COR-L47 (cell line): ENCODE measurements around the gene DLGAP5.

Experiments
- DNase-seq: peaks from one replicate; lab custom pipeline; 2025; lab: John Stamatoyannopoulos, UW

The DLGAP5 gene

DNA sequence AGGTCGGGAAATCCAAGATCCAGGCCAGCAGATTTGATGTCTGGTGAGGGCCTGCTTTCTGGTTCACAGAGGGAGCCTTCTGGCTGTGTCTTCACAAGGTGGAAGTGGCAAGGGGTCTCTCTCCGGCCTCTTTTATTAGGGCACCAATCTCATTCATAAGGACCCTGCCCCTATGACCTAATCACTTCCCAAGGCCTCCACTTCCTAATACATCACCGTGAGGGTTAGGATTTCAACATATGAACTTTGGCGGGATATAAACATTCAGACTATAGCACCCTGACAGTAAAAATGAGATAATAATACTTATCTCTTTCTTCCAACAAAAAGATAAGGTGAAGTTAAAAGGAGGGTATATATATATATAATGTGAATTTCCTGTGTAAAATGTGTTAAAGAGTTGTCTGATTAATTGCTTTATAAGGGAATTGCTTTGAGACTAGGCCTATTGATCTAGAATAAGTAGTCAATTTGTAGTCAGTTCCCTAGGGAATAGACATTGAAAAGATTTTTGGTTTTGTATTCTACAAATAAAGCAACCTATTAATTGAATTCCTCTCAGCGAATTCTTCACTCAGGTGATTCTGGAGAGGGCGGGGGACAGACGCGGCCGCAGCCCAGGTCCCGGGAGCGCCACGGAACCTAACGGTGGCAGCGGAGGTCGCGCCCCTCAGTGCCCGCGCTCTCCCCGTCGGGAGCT, 62.8 kb downstream of the DLGAP5 start:
- DNase-seq: no peak

DNA sequence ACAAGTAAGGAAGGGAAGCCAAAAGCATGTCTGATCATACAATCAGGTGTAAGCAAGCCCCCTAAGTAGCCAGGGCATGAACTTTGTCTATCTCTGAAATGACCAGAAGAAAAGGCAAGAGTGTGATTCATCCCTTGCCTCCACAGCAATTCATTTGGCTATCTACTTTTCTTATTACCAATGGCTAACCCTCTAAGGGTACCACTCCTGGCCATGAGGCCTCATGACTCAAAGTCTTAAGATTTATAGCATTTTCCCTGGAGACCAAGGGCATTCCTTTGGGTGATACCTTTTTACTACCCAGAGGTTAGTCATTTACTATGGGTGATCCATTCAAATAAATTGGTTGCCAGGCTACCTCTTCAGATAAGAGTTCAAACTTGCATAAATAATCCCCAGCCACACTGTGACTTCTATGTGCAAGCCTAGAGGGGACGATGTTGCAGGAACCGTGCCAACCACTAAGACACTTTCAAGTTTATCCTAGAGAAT, 63.9 kb downstream of the DLGAP5 start:
- no peak for DNase-seq

DNA sequence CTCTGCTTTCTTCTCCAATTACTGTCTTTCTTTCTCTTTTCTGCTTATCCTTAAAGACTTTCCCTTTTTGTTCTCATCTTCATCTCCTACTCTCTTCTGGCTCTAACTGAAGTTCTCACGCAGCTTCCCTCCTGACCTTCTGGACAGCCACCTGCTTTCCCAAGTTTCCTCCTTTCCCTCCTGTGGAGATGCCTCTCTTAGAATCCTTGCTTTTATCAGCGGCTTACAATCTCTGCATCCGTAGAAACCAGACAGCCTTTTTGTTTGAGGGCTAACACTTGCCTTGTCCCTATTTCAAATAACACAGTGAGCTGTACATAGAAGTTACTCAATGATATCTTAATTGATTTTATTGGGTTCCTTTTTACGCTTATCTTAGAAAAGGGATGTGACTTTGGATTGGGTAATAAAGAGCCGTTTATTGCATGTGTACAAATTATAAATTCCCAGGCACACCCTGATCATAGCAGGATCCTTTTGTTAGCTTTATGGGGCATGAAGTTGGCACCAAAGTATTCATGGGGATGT, 64.4 kb downstream of the DLGAP5 start:
- no peak for DNase-seq

DNA sequence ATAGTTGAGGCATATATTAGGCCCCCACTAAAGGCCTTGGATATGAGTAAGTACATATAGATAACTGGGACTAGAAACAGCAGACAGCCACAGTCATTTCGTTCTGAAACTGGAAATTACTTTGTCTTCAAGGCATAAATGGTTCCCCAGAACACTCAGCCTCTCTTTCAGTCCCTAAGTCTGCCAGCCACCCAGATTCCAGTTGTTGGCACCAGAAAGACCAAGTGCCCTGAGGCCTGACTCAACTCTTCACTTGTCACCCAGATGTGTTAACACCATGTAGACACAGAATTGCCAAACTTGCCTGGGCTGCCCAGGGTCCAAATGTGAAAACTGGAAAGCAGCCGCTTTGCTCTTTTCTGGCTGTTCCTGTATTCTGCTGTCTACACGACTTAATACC, 65.4 kb downstream of the DLGAP5 start:
- DNase-seq: no peak

DNA sequence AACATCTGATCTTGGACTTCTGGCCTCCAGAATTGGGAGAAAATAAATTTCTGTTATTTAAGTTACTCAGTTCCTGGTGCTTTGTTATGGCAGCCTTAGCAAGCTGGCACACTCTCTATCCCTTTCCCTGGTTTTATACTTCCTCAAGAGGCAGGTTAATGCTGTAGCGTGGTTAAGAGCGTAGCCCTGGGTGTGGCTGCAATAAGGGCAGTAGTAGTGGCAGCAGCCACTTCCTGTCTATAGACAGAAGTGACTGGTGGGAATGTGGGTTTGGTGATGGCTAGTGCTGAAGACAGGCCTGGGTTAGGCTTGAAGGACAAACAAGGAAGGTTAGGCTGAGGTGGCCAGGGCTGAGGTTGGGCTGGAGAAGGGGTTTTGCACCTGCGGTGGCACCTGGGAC, 66.0 kb downstream of the DLGAP5 start:
- DNase-seq: no peak

DNA sequence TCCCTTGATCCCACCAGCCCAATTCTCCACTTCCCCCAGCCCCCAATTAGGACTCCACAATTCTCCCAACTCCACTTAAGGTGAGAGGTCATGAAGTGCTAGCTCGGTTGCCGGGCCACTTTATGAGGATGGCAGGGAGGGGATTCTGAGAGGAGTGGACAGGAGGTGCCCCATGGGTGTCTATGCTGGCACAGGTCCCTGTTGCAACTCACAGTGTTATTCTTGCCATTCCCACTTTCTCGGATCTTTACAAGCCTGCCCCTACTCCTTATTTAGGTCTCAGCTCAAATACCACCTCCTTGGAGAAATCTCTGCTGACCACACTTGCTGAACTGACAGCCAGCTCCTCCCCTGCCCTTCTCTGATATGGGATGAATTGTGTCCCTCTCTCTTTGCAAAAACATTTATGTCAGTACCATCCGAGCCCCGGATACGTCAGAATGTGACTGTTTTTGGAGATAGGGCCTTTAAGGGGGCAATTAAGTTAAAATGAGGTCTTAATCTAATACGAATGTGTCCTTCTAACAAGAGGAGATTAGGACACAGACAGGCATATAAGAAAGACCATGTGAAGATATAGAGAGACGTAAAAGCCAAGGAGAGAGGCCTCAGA, 66.5 kb downstream of the DLGAP5 start:
- DNase-seq: no peak

DNA sequence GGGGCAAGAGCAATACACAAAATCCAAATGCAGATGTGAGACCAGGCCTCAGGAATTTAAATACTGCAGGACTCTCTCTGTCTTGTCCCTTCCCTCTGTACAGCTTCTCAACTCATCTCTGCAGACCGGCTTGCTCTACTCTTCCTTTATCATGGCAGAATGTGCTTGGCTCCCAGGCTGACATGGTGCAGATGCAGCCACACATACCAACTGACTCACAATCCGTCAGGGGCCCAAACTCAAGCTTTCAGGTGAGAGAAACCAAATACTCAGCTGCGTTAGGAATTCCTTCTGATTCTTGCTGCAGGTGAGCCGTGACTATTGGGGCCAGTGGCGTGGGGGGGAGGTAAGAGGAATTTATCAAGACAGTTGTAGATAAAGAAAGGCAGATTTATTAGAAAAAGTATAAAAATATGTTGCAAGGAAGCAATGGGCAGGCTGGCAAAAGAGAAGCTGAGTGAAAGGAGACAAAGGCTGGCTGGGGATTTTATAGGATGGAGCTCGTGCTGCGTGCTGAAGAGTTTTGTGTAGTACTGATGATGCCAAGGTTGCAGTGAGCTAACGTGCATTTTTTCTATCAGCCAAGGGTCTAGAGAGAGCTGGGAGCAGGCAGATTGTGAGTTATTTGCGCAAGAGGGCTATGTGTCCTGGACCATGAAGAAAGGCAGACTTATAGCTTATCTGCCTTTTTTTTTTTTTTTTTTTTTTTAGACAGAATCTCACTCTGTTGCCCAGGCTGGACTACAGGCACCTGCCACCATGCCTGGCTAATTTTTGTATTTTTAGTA, 67.3 kb downstream of the DLGAP5 start:
- no peak for DNase-seq

DNA sequence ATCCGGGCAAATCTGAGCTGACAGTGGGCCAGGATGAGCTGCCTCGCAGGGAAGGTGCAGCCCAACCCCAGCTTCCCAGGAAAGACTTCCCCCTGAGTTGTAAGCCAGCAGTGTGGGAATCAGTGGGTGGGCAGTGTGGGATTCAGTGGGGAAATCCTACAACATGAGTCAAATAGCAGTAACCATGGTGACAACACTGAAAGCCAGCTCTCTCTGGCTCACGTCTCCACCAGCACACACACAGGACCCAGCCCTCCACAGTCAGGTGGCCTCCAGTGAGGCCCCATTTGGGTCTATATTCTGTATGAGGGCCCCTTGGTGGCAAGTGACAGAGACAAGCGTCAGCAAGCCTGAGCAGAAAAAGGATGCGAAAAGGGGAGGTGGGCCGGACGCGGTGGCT, 68.3 kb downstream of the DLGAP5 start:
- DNase-seq: peak; percentile 12

DNA sequence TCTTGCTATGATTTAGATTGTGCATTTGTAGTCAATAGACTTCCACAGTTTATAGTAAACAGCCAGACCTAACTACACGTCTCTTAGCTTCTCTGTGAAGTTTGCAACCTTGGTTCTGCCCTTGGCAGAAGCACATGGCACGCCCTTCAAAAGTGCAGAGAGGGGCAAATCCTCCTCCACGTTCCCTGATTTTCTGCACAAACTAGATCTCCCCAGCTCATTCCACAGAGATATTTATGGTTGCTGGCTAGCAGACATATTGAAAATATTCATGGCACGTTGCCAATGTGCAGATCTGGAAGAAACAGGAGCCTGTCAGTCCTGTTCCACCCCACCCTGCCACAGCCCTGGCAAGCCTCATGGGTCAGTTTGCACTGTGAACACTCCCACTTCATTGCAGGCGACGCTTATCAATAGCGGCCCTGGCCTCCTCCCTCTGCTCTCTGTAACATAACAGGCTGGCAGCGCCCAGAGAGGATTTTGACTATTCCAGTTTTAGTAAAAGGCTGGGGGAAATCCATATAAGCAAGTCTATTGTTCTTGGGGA, 68.9 kb downstream of the DLGAP5 start:
- peak; percentile 37 for DNase-seq

DNA sequence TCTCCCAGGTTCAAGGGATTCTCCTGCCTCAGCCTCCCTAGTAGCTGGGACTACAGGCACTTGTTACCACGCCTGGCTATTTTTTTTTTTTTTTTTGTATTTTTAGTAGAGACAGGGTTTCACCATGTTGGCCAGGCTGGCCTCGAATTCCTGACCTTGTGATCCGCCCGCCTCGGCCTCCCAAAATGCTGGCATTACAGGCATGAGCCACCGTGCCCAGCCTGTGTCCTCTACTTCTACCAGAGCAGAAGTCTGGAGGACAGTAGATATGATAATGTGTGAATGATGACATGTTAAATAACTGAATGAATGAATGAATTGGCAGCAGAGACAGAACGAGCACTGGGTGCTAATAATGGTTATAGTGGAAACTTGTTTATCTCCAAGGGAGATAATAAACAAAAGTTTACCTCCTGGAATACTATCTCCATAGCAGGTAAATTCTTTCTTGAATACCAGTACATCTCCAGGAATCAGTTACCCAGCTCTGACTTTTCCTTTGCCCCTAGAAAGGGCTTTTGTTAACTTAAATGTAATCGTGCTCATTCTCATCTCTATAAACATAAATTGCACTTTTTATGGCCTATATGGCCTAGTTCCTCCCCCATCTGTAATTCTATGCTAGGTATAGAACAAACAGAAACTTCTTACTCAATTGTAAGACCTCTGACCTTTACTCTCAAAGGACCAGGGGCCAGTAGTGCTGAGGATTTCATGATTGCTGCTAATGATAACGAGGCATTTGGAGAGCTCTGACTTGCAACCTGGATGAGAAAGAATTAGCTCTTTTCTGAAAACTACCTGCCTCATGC, 69.6 kb downstream of the DLGAP5 start:
- DNase-seq: no peak

DNA sequence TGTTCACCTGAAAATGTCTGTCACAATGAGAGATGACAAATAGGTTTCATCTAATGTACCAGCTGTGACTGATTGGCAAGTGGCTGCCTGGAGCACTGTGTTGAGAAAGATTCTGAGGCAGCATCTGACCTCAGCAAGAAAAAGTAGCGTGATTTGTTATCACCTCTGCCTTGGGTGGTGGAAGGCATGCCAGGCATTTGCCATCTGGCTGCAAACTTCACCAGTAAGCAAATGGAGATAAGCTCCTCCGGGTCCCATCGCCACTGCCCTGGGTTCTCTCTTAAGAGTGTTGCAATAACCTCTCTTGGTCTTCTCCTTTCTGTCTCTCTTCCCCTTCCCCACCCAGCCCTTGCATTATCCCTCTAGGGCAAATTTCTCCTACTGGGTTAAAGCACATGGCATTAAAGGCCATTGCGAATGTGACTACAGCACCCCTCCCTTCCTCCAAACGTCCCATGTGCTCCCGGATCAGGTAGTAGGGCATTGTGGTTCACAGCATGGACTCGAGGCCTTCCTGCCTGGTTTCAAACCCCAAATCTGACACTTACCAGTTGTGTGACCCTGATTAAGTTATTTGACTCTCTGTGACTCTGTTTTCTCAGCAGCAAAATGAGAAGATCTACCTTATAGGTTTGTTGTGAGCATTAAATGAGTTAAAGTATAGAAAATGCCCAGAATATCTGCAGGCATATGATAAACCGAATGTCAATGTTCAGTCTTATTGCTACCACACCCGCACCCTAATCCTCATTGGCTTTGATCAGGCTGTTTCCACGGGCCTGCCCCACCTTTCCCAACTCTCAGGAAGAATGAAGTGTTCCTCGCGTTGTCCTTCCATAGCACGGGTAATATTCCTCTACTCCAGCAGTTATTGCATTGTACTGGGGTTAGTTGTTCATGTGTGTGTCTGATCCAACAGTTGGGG, 70.6 kb downstream of the DLGAP5 start:
- DNase-seq: no peak

DNA sequence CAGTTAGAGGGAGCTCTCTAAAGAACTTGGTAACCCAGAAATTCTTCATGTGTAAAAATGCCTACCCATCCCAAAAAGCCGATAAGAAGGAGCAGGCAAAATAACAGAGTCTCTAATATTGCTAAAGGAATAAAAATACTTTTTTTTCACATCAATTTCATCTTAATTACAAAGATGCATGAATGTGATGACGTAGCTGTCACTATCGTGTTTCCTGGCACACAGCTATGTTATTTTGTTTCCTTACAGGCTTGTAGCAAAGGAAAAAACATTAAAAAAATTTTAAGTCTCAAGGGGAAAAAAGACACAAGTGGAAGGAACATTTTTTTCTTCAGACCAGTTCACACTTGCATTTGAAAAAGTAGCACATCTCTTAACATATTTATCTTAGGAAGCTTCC, 72.6 kb downstream of the DLGAP5 start:
- DNase-seq: no peak

DNA sequence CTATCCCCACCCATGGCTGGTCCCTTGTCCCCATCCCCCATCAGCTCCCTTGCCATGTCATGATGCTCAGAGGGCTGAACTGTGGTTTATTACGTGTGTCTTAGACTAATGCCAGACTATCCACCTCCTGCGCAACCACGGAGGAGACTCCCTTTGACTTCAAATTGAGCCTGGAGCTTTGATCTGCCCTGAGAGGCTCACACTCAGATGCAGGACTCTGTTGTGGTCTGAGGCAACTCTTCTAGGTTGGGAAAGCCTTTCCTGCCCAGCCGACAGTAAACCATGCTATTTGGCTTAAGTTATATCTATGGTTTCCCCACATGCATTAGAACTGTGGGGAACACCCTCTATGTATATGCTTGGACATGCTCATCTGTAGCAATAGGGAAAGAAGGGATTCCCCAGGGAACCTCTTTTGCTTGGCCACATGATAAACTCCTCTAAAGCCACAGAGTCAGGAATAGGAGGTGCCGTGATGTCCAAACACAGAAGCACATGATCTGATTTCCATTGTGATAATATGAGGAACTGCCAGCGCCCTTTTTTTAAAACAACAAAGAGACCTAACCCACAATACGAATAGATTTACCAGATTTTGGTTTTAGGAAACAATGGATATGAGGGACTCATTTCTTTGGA, 73.5 kb downstream of the DLGAP5 start:
- DNase-seq: no peak

DNA sequence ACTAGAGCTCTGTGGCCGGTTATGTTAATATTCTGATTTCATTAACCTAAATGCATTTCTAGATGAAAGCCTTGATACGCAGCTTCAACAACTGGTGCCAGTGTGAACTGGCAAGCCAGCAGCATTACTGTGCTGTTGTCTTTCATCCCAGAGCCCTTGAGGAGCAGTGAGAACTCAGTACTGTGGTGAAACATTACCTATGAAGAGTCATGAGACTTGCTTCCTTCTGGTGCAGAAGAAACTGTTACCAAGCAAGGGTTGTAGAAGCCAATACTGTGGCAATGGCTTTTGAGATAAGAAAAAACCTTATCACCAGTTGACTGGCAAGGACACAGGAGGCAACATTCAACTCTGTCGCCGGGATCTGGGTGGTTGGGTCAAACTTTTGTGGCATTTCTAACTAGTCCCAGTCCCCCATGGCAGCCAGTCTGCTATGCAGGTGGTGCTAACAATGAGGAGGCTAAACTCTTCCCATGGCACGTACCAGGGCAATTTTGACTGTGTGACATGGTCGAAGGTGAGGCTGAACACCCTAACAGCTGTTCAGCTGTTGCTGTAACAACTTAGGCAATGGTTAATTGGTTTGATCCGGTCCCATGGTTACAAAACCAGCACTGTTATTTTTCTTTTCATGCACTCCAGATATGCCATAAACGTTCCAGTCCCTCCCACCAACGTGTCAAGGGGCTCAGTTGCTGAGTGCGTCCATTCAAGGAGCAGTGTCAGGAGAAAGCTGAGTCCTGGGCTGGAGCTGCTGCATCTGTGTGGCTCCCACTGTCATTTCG, 74.9 kb downstream of the DLGAP5 start:
- no peak for DNase-seq

DNA sequence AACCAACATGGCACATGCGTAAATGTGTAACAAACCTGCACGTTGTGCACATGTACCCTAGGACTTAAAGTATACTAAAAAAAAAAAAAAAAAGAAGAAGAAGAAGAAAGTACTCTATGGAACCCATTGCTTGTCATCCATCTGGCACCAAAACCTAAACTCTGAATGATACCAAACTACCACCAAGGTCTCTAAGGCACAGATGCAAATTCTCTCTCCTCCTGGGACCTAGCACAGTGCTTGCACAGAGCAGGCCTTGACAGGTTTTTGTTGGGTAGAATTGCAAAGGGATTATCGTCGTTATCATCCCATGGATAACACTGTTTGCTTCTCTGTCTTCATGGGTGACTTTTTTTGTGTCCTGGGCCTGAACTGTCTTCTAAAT, 75.5 kb downstream of the DLGAP5 start:
- no peak for DNase-seq

DNA sequence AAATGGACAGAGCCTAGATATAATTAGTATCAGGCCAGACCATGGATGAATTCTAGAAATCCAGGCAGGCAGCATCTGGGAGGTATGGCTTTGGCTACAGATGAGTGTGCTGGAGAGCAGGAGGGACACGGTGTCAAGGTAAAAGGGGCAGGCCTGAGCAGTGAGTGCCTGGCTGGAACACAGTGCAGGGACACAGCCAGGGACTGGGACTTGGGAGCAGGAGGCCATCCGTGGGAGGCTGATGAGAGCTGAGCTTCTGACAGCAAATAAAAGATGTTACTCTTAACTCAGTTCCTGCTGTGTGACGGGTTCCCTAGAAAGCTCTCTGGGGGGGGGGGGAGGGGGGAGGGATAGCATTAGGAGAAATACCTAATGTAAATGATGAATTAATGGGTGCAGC, 75.9 kb downstream of the DLGAP5 start:
- DNase-seq: no peak

DNA sequence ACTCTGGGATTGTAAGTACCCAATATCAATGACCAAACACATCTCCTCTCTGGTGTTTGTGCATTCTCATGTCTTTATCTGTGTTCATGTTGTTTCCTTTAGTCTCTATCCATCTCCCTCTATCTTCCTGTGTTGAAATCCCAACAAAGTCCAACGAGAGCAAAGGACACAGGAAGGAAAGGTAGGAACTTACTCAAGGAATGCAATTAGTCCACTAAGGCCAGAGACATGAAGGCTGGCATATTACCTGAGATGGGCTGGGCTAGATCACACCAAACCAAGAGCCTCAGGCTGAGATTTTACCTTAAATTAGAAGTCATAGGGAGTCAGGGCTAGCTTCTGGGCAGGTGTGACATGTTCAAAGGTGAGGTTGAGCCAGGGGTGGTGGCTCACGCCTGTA, 76.7 kb downstream of the DLGAP5 start:
- DNase-seq: no peak

DNA sequence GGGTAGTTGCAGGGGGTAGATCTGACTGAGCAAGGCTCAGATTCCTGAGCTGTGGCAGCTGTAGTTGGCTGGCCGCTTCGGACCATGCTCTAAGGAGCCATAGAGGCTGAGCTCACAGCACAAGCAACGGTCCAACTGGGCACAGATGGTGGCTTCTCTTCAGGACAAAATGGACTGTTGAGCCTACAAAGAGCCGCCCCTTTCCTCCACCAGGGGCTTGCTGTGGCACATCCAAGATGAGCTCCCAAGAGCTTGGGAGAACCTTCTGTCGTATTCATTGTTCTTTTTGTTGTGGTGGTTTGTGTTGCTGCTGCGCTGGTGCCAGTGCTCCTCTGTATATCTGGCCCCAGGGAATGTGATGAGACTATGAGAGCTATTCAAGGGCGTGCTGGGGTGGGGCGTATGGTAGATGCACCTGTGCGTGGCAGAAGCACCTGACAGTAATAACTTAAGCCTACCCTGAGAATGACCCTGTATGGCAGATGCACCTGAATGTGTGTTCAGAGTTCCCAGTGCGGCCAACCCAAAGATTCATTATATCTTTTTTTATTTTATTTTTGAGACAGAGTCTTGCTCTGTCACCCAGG, 80.2 kb downstream of the DLGAP5 start:
- no peak for DNase-seq

DNA sequence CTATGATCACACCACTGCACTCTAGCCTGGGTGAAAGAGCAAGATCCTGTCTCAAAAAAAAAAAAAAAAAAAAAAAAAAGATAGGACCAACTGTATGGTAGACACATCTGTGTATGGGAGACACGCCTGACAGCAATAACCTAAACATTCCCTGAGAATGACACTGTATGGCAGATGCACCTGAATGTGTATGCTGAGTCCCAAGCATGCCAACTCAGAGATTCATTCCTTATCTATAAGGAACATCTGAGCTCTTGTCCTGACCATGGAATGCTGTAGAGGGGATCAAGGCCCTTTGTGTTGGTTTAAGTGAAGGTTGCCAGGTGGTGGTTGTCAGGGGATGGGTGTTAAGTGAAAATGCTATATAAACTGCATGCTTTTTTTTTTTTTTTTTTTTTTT, 81.5 kb downstream of the DLGAP5 start:
- no peak for DNase-seq
